HUES64 (cell line): ENCODE results near the gene NELFA.
A peak's percentile ranks its signal among the peaks of the same experiment; 100 is the strongest.
"Not testable (repeated sequence)": the region's sequence is repeated elsewhere in the genome, so short reads cannot be mapped to it uniquely, and the experiment has no call there.

Source experiments
- H3K27ac ChIP-seq: 2 replicates; pipeline ENCODE4 v1.7.0; 2013; ENCODE audit warnings: low read depth, low read length, inconsistent platforms
- H3K27me3 ChIP-seq: 2 replicates; pipeline ENCODE4 v1.6.1; 2013; ENCODE audit warnings: mild to moderate bottlenecking, low read length; ENCODE audit not compliant: insufficient read depth
- H3K36me3 ChIP-seq: 2 replicates; pipeline ENCODE4 v1.6.1; 2013; ENCODE audit warnings: mild to moderate bottlenecking, low read length; ENCODE audit not compliant: insufficient read depth
- H3K4me1 ChIP-seq: 2 replicates; pipeline ENCODE4 v1.6.1; 2013; ENCODE audit warnings: mild to moderate bottlenecking, low read length, moderate library complexity; ENCODE audit not compliant: insufficient read depth
- H3K4me3 ChIP-seq: 2 replicates; pipeline ENCODE4 v1.5.1; 2013; ENCODE audit warnings: mild to moderate bottlenecking, low read length, moderate library complexity
- H3K9ac ChIP-seq: 2 replicates; pipeline ENCODE4 v1.6.1; 2013; ENCODE audit warnings: mild to moderate bottlenecking, low read depth, low read length
- H3K9me3 ChIP-seq: 2 replicates; pipeline ENCODE4 v1.6.1; 2013; ENCODE audit warnings: low read depth, low read length; ENCODE audit not compliant: insufficient read depth
- WGBS: fragments of 150-250, 120-280 bp; methylation state at CpG from one replicate; pipeline ENCODE4 v1.1.7; 2013; ENCODE audit warnings: missing lambda C conversion rate; 5-methylcytosine and 5-hydroxymethylcytosine counted together

NELFA gene

GRCh38 chr4:2036866-2037265, 28.1 kb upstream of the NELFA start:
- Histone ChIP-seq H3K9ac (no peak overlapping the region), H3K36me3 (no peaks in the 10 kb centered on the region)
- WGBS, result 79% methylated on average over 7 of the region's 7 CpGs

GRCh38 chr4:2036327-2036726, 27.6 kb upstream of the NELFA start:
- WGBS, result 86% methylated on average over 10 of the region's 10 CpGs
- Histone ChIP-seq H3K36me3 (no peaks in the 10 kb centered on the region), H3K4me3 (no peak overlapping the region), H3K9ac (no peak overlapping the region), H3K9me3 (no peaks in the 10 kb centered on the region), H3K27ac (no peak overlapping the region), H3K4me1 (no peaks in the 10 kb centered on the region), H3K27me3 (peaks cover 78% of the 10 kb centered on the region)

More at GRCh38 chr4:2036866-2037265, 28.1 kb upstream of the NELFA start:
- Histone ChIP-seq H3K27me3 (peaks cover 83% of the 10 kb centered on the region), H3K27ac (no peak overlapping the region), H3K9me3 (no peaks in the 10 kb centered on the region), H3K4me3 (no peak overlapping the region), H3K4me1 (no peaks in the 10 kb centered on the region)

GRCh38 chr4:2031161-2031560, 22.4 kb upstream of the NELFA start:
- not testable (repeated sequence) for H3K9ac ChIP-seq, H3K27ac ChIP-seq, H3K4me1 ChIP-seq, H3K4me3 ChIP-seq, H3K9me3 ChIP-seq, H3K36me3 ChIP-seq
- peaks cover 42% of the 10 kb centered on the region for H3K27me3 ChIP-seq

GRCh38 chr4:2027120-2027519, 18.3 kb upstream of the NELFA start:
- H3K9me3 ChIP-seq, H3K4me1 ChIP-seq, H3K9ac ChIP-seq, H3K36me3 ChIP-seq, H3K27ac ChIP-seq, H3K4me3 ChIP-seq: not testable (repeated sequence)
- 90% methylated on average over 4 of the region's 4 CpGs for WGBS
- H3K27me3 ChIP-seq, result peaks cover 14% of the 10 kb centered on the region; the same call in 1 of the 2 replicates

- Histone ChIP-seq H3K27me3 (peaks cover 10% of the 10 kb centered on the region; the same call in 1 of the 2 replicates), H3K4me3 (no peak overlapping the region), H3K36me3 (no peaks in the 10 kb centered on the region)
Measured at GRCh38 chr4:2025817-2026216, 17.0 kb upstream of the NELFA start.

GRCh38 chr4:2024683-2025082, 15.9 kb upstream of the NELFA start:
- peaks cover 5% of the 10 kb centered on the region; the same call in 1 of the 2 replicates for H3K9me3 ChIP-seq
- peaks cover 6% of the 10 kb centered on the region; the same call in 1 of the 2 replicates for H3K27me3 ChIP-seq
- H3K4me3 ChIP-seq, result no peak overlapping the region
- H3K4me1 ChIP-seq, result peaks cover 4% of the 10 kb centered on the region; the same call in 1 of the 2 replicates
- no peak overlapping the region for H3K9ac ChIP-seq
- no peak overlapping the region for H3K27ac ChIP-seq
- no peaks in the 10 kb centered on the region for H3K36me3 ChIP-seq

More at GRCh38 chr4:2025817-2026216, 17.0 kb upstream of the NELFA start:
- Histone ChIP-seq H3K4me1 (peaks cover 4% of the 10 kb centered on the region; the same call in 1 of the 2 replicates), H3K9ac (no peak overlapping the region), H3K9me3 (peaks cover 5% of the 10 kb centered on the region; the same call in 1 of the 2 replicates), H3K27ac (no peak overlapping the region)

GRCh38 chr4:2021358-2022018, 12.7 kb upstream of the NELFA start:
- not testable (repeated sequence) for H3K9me3 ChIP-seq, H3K27ac ChIP-seq, H3K36me3 ChIP-seq, H3K27me3 ChIP-seq, H3K4me1 ChIP-seq, H3K9ac ChIP-seq, H3K4me3 ChIP-seq
- 53% methylated on average over 15 of the region's 15 CpGs for WGBS

- WGBS, result 90% methylated on average over 3 of the region's 4 CpGs
- Histone ChIP-seq H3K36me3 (no peaks in the 10 kb centered on the region), H3K9ac (no peak overlapping the region), H3K27ac (no peak overlapping the region), H3K9me3 (no peaks in the 10 kb centered on the region), H3K27me3 (peaks cover 17% of the 10 kb centered on the region; the same call in 1 of the 2 replicates), H3K4me3 (no peak overlapping the region), H3K4me1 (no peaks in the 10 kb centered on the region)
Measured at GRCh38 chr4:2015008-2015407, 6.2 kb upstream of the NELFA start.

- no peak overlapping the region for H3K27ac ChIP-seq
- peaks cover 4% of the 10 kb centered on the region; the same call in 1 of the 2 replicates for H3K4me1 ChIP-seq
- no peak overlapping the region for H3K9ac ChIP-seq
- WGBS, result 94% methylated on average over 3 of the region's 3 CpGs
- no peaks in the 10 kb centered on the region for H3K9me3 ChIP-seq
- no peak overlapping the region for H3K4me3 ChIP-seq
- H3K27me3 ChIP-seq, result peaks cover 19% of the 10 kb centered on the region; the same call in 1 of the 2 replicates
- peaks cover 4% of the 10 kb centered on the region; the same call in 1 of the 2 replicates for H3K36me3 ChIP-seq
Measured at GRCh38 chr4:2011583-2011982, 2.8 kb upstream of the NELFA start.

GRCh38 chr4:2009651-2010233, 968 bp upstream of the NELFA start:
- WGBS, result 9% methylated on average over 23 of the region's 23 CpGs
- Histone ChIP-seq H3K27me3 (peaks cover 19% of the 10 kb centered on the region; the same call in 1 of the 2 replicates), H3K9me3 (no peaks in the 10 kb centered on the region), H3K27ac (peak overlapping the region; percentile 100; the same call in 1 of the 2 replicates), H3K36me3 (peaks cover 19% of the 10 kb centered on the region), H3K4me3 (peak overlapping the region; percentile 99), H3K9ac (peak overlapping the region; percentile 99), H3K4me1 (peaks cover 4% of the 10 kb centered on the region; the same call in 1 of the 2 replicates)

- Histone ChIP-seq H3K36me3 (peaks cover 26% of the 10 kb centered on the region), H3K4me3 (peak overlapping the region; percentile 99)
Measured at GRCh38 chr4:2008671-2008920, 178 bp downstream of the NELFA start.

More at GRCh38 chr4:2008671-2008920, 178 bp downstream of the NELFA start:
- H3K27me3 ChIP-seq, result peaks cover 17% of the 10 kb centered on the region; the same call in 1 of the 2 replicates
- under 1% methylated on average over 27 of the region's 27 CpGs for WGBS
- peak overlapping the region; percentile 100 for H3K27ac ChIP-seq
- H3K9ac ChIP-seq, result peak overlapping the region; percentile 99
- peaks cover 4% of the 10 kb centered on the region; the same call in 1 of the 2 replicates for H3K4me1 ChIP-seq
- no peaks in the 10 kb centered on the region for H3K9me3 ChIP-seq
